Lung (tissue), 12 donors: ENCODE data around the gene MAN1A1. TPM values are rescaled to one million over a fixed set of nuclear protein-coding genes. Genes with fewer than 3 reads are reported as not detected.

ENCODE experiments used
- ATAC-seq: fragments of 200-7000 bp; cut with Tn5 transposase; one replicate; pipeline ENCODE4 v1.9.1; 2020; ENCODE audit warnings: moderate number of reproducible peaks; ENCODE audit not compliant: insufficient read depth, low FRiP score
- DNase-seq, 3 donors: peaks; one replicate each; pipeline ENCODE4 v3.0.0-alpha.2; 2013 to 2017
- H3K27ac ChIP-seq, 2 donors: one replicate each; pipeline ENCODE4 v1.5.1; 2013; ENCODE audit warnings: mild to moderate bottlenecking in 2 of 2, moderate library complexity in 2 of 2, control low read depth in 1 of 2, inconsistent platforms in 1 of 2, low read depth in 1 of 2, low read length in 1 of 2
- H3K27me3 ChIP-seq, 3 donors: one replicate each; pipeline ENCODE4 v1.5.1; 2013; ENCODE audit warnings: low read length in 2 of 3; ENCODE audit not compliant: control insufficient read depth in 3 of 3, insufficient read depth in 3 of 3
- H3K36me3 ChIP-seq, 4 donors: one replicate each; pipeline ENCODE4 v1.5.1; 2013; ENCODE audit warnings: low read length in 4 of 4, mild to moderate bottlenecking in 1 of 4, moderate library complexity in 1 of 4; ENCODE audit not compliant: control insufficient read depth in 4 of 4, insufficient read depth in 4 of 4
- H3K4me1 ChIP-seq, 5 donors: one replicate each; pipeline ENCODE4 v1.5.1; 2013; ENCODE audit warnings: low read length in 5 of 5, mild to moderate bottlenecking in 2 of 5, moderate library complexity in 1 of 5; ENCODE audit not compliant: control insufficient read depth in 5 of 5, insufficient read depth in 5 of 5
- H3K4me3 ChIP-seq: one replicate; pipeline ENCODE4 v1.5.1; 2013; ENCODE audit warnings: mild to moderate bottlenecking, control low read depth, moderate library complexity
- H3K9ac ChIP-seq, 2 donors: one replicate each; pipeline ENCODE4 v1.5.1; 2013; ENCODE audit warnings: low read length in 2 of 2, control low read depth in 1 of 2; ENCODE audit not compliant: insufficient read depth in 1 of 2
- H3K9me3 ChIP-seq, 4 donors: one replicate each; pipeline ENCODE4 v1.5.1; 2013; ENCODE audit warnings: low read length in 3 of 4, mild to moderate bottlenecking in 1 of 4, moderate library complexity in 1 of 4; ENCODE audit not compliant: control insufficient read depth in 4 of 4, insufficient read depth in 3 of 4
- CTCF ChIP-seq: IDR thresholded peaks from 2 replicates; pipeline ENCODE4 v1.5.1; 2012; ENCODE audit warnings: mild to moderate bottlenecking; ENCODE audit errors: control extremely low read depth, extremely low read depth
- WGBS, 2 donors: extraction: QIAGEN DNeasy Blood & Tissue Kit; methylation state at CpG; one replicate each; pipeline ENCODE4 v1.1.7; 2013; 5-methylcytosine and 5-hydroxymethylcytosine counted together
- polyA plus RNA-seq, 2 donors: library from polyadenylated mRNA; stranded (reverse); fragments of 200-250 nt; gene quantifications; one replicate each; pipeline ENCODE4 v1.2.1, GENCODE V29; 2013
- total RNA-seq, 2 donors: library from RNA; depleted of rRNA in 1 of 2; stranded (reverse); fragments of >200 nt in 1 of 2; gene quantifications; one replicate each; pipeline ENCODE4 v1.2.1, GENCODE V29; 2014 to 2021
- donor health status: control.
- donor health status: control.
- donor health status: Bipolar disorder and iron deficiency.
- donor health status: healthy.
- donor health status: DM: yes; HTN: yes; CAD: no.

MAN1A1 gene
- total and polyA plus RNA-seq, 4 donors, result 13.9 to 71.0 (median 48.2) TPM

- Histone ChIP-seq H3K9me3 (no peaks in the 10 kb centered on the region), H3K4me3 (no peak overlapping the region), H3K27me3 (no peaks in the 10 kb centered on the region), H3K27ac (no peak overlapping the region), H3K36me3 (peaks cover 0 to 5% (median 5%) of the 10 kb centered on the region in 4 donors), H3K9ac (no peak overlapping the region), H3K4me1 (peaks cover 0 to 9% (median 0%) of the 10 kb centered on the region in 5 donors)
- no peak for TF ChIP-seq CTCF
- DNase-seq (no peak), ATAC-seq (no peak)
- 84 to 88% methylated on average over 4 of the region's 4 CpGs for WGBS, 2 donors
Observed at GRCh38 chr6:119328892-119329793, 20.4 kb downstream of the MAN1A1 start.

GRCh38 chr6:119328254-119328653 is 21.3 kb downstream of the MAN1A1 start:
- 92 to 96% methylated on average over 2 of the region's 2 CpGs for WGBS, 2 donors
- ATAC-seq, result no peak
- H3K27ac ChIP-seq, result no peak overlapping the region

GRCh38 chr6:119327810-119328209 is 21.8 kb downstream of the MAN1A1 start:
- no peak overlapping the region for H3K9ac ChIP-seq
- H3K4me3 ChIP-seq, result no peak overlapping the region
- no peaks in the 10 kb centered on the region for H3K27me3 ChIP-seq
- peaks cover 0 to 16% (median 0%) of the 10 kb centered on the region in 5 donors for H3K4me1 ChIP-seq
- H3K36me3 ChIP-seq, result peaks cover 0 to 5% (median 5%) of the 10 kb centered on the region in 4 donors
- no peak overlapping the region for H3K27ac ChIP-seq
- H3K9me3 ChIP-seq, result no peaks in the 10 kb centered on the region
- ATAC-seq, result no peak
- TF ChIP-seq CTCF, result no peak
- DNase-seq, result no peak
- 91% methylated on average over 2 of the region's 2 CpGs for WGBS, 2 donors

More at GRCh38 chr6:119328254-119328653, 21.3 kb downstream of the MAN1A1 start:
- no peaks in the 10 kb centered on the region for H3K27me3 ChIP-seq
- H3K4me3 ChIP-seq, result no peak overlapping the region
- no peak overlapping the region for H3K9ac ChIP-seq
- no peak for DNase-seq
- H3K4me1 ChIP-seq, result peaks cover 0 to 15% (median 0%) of the 10 kb centered on the region in 5 donors
- H3K36me3 ChIP-seq, result peaks cover 0 to 5% (median 5%) of the 10 kb centered on the region in 4 donors
- no peaks in the 10 kb centered on the region for H3K9me3 ChIP-seq
- no peak for TF ChIP-seq CTCF
